H1 (cell line): ENCODE results near the gene RAD51B. TPM values are rescaled to one million over a fixed set of nuclear protein-coding genes. Genes with fewer than 3 reads are reported as not detected.

Experiments used
- CTCF ChIA-PET: fragments of 300-600 bp; sonication (Branson Sonifier 250); formaldehyde crosslinking; loops from one replicate; lab custom pipeline; 2021; ENCODE audit not compliant: partially characterized antibody; lab: Charles Lee
- POLR2A ChIA-PET: fragments of 300-600 bp; sonication (Branson Sonifier 250); formaldehyde crosslinking; loops from one replicate; lab custom pipeline; 2021; ENCODE audit warnings: inconsistent platforms; ENCODE audit not compliant: partially characterized antibody; lab: Charles Lee
- DNase-seq, 2 experiments: peaks; one replicate each; pipeline versions ENCODE4 v3.0.0 to v3.0.0-alpha.2; 2010 to 2022; ENCODE audit warnings: low spot score in 2 of 2, low read depth in 1 of 2, mixed read lengths in 1 of 2
- FAIRE-seq: peaks from 2 replicates; lab custom pipeline; 2011; peaks lifted over from hg19 to GRCh38; lab: Jason Lieb, UNC
- H2AFZ ChIP-seq: 2 replicates; pipeline ENCODE4 v1.8.1; 2012; ENCODE audit warnings: low read length, inconsistent platforms
- H2AK5ac ChIP-seq: 2 replicates; pipeline ENCODE4 v1.6.1; 2013; ENCODE audit warnings: low read depth, low read length
- H2BK120ac ChIP-seq: replicated peaks from 2 replicates; pipeline ENCODE3; 2013; ENCODE audit warnings: low read depth, low read length, inconsistent platforms
- H2BK12ac ChIP-seq: 2 replicates; pipeline ENCODE4 v1.6.1; 2013; ENCODE audit warnings: low read depth, low read length
- H2BK15ac ChIP-seq: 2 replicates; pipeline ENCODE4 v1.6.1; 2013; ENCODE audit warnings: low read length
- H2BK20ac ChIP-seq: 2 replicates; pipeline ENCODE4 v1.6.1; 2013; ENCODE audit warnings: low read length
- H2BK5ac ChIP-seq: 2 replicates; pipeline ENCODE4 v1.6.1; 2013; ENCODE audit warnings: low read depth, low read length
- H3K14ac ChIP-seq: 2 replicates; pipeline ENCODE4 v1.6.1; 2013; ENCODE audit warnings: inconsistent platforms; ENCODE audit not compliant: insufficient read length
- H3K18ac ChIP-seq: 2 replicates; pipeline ENCODE4 v1.6.1; 2013; ENCODE audit warnings: low read length; ENCODE audit errors: extremely low read depth
- H3K23ac ChIP-seq: 2 replicates; pipeline ENCODE4 v1.6.1; 2013; ENCODE audit warnings: inconsistent platforms; ENCODE audit not compliant: insufficient read length
- H3K23me2 ChIP-seq: 2 replicates; pipeline ENCODE4 v1.6.1; 2013; ENCODE audit warnings: low read depth, low read length
- H3K27ac ChIP-seq: 2 replicates; pipeline ENCODE4 v1.6.1; 2011; ENCODE audit warnings: low read depth, low read length, inconsistent platforms
- H3K27me3 ChIP-seq, 4 experiments: replicated peaks in 1 of 4; 1 replicate in 1 of 4; 2 replicates in 3 of 4; pipeline versions ENCODE4 v1.6.1 to v1.8.1; 2011 to 2013; ENCODE audit warnings: low read length in 3 of 4, mild to moderate bottlenecking in 3 of 4, inconsistent platforms in 2 of 4, mixed read lengths in 2 of 4, moderate library complexity in 1 of 4; ENCODE audit not compliant: control insufficient read depth in 3 of 4, insufficient read depth in 3 of 4; ENCODE audit errors: extremely low read depth in 1 of 4
- H3K36me3 ChIP-seq, 4 experiments: 2 replicates each; pipeline versions ENCODE4 v1.6.1 to v1.8.1; 2011 to 2013; ENCODE audit warnings: mild to moderate bottlenecking in 4 of 4, low read length in 3 of 4, moderate library complexity in 2 of 4, control low read depth in 1 of 4, inconsistent platforms in 1 of 4; ENCODE audit not compliant: insufficient read depth in 4 of 4, control insufficient read depth in 2 of 4
- H3K4ac ChIP-seq: replicated peaks from 2 replicates; pipeline ENCODE3; 2013; ENCODE audit warnings: low read length, low read depth, mixed read lengths, inconsistent platforms; ENCODE audit not compliant: insufficient read length
- H3K4me1 ChIP-seq, 4 experiments: replicated peaks in 1 of 4; 1 replicate in 1 of 4; 2 replicates in 3 of 4; pipeline versions ENCODE4 v1.6.1 to v1.8.1; 2011 to 2013; ENCODE audit warnings: low read length in 3 of 4, inconsistent platforms in 2 of 4, mixed read lengths in 1 of 4; ENCODE audit not compliant: insufficient read depth in 4 of 4, control insufficient read depth in 3 of 4
- H3K4me2 ChIP-seq, 2 experiments: 2 replicates each; pipeline versions ENCODE4 v1.6.1 to v1.8.1; 2011 to 2013; ENCODE audit warnings: low read depth in 2 of 2, low read length in 2 of 2, control low read depth in 1 of 2, inconsistent platforms in 1 of 2, mild to moderate bottlenecking in 1 of 2; ENCODE audit not compliant: insufficient read depth in 1 of 2
- H3K4me3 ChIP-seq, 4 experiments: fragments of 200-600, 300-600 bp in 1 of 4; sonication (generic), shearing (Covaris generic), sonication (Bioruptor Twin) in 1 of 4; 2 replicates each; pipeline versions ENCODE4 v1.5.1 to v1.8.1; 2011 to 2016; ENCODE audit warnings: low read length in 4 of 4, low read depth in 3 of 4, control low read depth in 2 of 4, inconsistent platforms in 2 of 4, mild to moderate bottlenecking in 2 of 4, mixed read lengths in 1 of 4, moderate library complexity in 1 of 4; ENCODE audit not compliant: insufficient read depth in 2 of 4; ENCODE audit errors: extremely low read depth in 1 of 4
- H3K56ac ChIP-seq: replicated peaks from 2 replicates; pipeline ENCODE3; 2013; ENCODE audit warnings: low read depth, mild to moderate bottlenecking, mixed read lengths, low read length, inconsistent platforms; ENCODE audit not compliant: insufficient read length
- H3K79me1 ChIP-seq: 2 replicates; pipeline ENCODE4 v1.6.1; 2013; ENCODE audit warnings: low read depth, low read length, control low read depth
- H3K79me2 ChIP-seq, 2 experiments: 2 replicates each; pipeline versions ENCODE4 v1.6.1 to v1.8.1; 2012 to 2013; ENCODE audit warnings: low read length in 2 of 2, mild to moderate bottlenecking in 2 of 2, inconsistent platforms in 1 of 2; ENCODE audit not compliant: insufficient read depth in 2 of 2, control insufficient read depth in 1 of 2
- H3K9ac ChIP-seq, 4 experiments: replicated peaks in 1 of 4; 1 replicate in 1 of 4; 2 replicates in 3 of 4; pipeline versions ENCODE4 v1.6.1 to v1.8.1; 2011 to 2013; ENCODE audit warnings: low read depth in 3 of 4, low read length in 3 of 4, control low read depth in 2 of 4, mild to moderate bottlenecking in 2 of 4, moderate library complexity in 2 of 4, inconsistent platforms in 1 of 4; ENCODE audit errors: extremely low read depth in 1 of 4
- H3K9me3 ChIP-seq, 2 experiments: 2 replicates each; pipeline versions ENCODE4 v1.6.1 to v1.8.1; 2012 to 2013; ENCODE audit warnings: mild to moderate bottlenecking in 2 of 2, moderate library complexity in 2 of 2, control low read depth in 1 of 2, inconsistent platforms in 1 of 2, low read depth in 1 of 2, low read length in 1 of 2, mixed read lengths in 1 of 2; ENCODE audit not compliant: insufficient read depth in 2 of 2
- H4K20me1 ChIP-seq, 2 experiments: replicated peaks in 1 of 2; 2 replicates each; pipeline versions ENCODE3 to v1.8.1; 2011 to 2013; ENCODE audit warnings: inconsistent platforms in 2 of 2, low read length in 2 of 2, mild to moderate bottlenecking in 1 of 2; ENCODE audit not compliant: insufficient read depth in 2 of 2, control insufficient read depth in 1 of 2
- H4K5ac ChIP-seq: 2 replicates; pipeline ENCODE4 v1.6.1; 2013; ENCODE audit warnings: low read length, low read depth, mixed read lengths, inconsistent platforms; ENCODE audit not compliant: insufficient read length
- H4K8ac ChIP-seq: 2 replicates; pipeline ENCODE4 v1.8.0; 2013; ENCODE audit warnings: mild to moderate bottlenecking, moderate library complexity, low read length, inconsistent platforms; ENCODE audit not compliant: insufficient read depth; ENCODE audit errors: extremely low read depth
- H4K91ac ChIP-seq: replicated peaks from 2 replicates; pipeline ENCODE3; 2013; ENCODE audit warnings: low read length, mixed read lengths, inconsistent platforms; ENCODE audit not compliant: insufficient read length
- CTBP2 ChIP-seq: IDR thresholded peaks from 2 replicates; pipeline ENCODE4 v1.7.0; 2011; ENCODE audit warnings: borderline replicate concordance, mild to moderate bottlenecking, moderate library complexity, mixed read lengths, low read length; ENCODE audit not compliant: insufficient read depth, insufficient read length
- EP300 ChIP-seq, 2 experiments: IDR thresholded peaks; 1 replicate in 1 of 2; 2 replicates in 1 of 2; pipeline ENCODE4 v1.6.1; 2011 to 2012; ENCODE audit warnings: low read depth in 2 of 2, low read length in 2 of 2, mild to moderate bottlenecking in 2 of 2, borderline replicate concordance in 1 of 2, inconsistent platforms in 1 of 2, moderate library complexity in 1 of 2
- TAF7 ChIP-seq: optimal IDR thresholded peaks from 2 replicates; pipeline ENCODE3; 2011; ENCODE audit warnings: low read depth, mild to moderate bottlenecking, inconsistent platforms, low read length, moderate library complexity, borderline replicate concordance
- WGBS, 2 experiments: shearing (Covaris generic) in 1 of 2; methylation state at CpG; one replicate each; pipeline versions ENCODE4 v1.1.6 to v1.1.7; 2013 to 2015; ENCODE audit warnings: low lambda C conversion rate in 2 of 2, mixed read lengths in 2 of 2, inconsistent platforms in 1 of 2, low coverage in 1 of 2, missing lambda C conversion rate in 1 of 2; ENCODE audit not compliant: insufficient replicate concordance in 2 of 2, insufficient coverage in 1 of 2, insufficient read length in 1 of 2; ENCODE audit errors: extremely low coverage in 1 of 2, missing lambda C conversion rate in 1 of 2; 5-methylcytosine and 5-hydroxymethylcytosine counted together
- polyA plus RNA-seq, 7 experiments: library from polyadenylated mRNA; depleted of rRNA in 3 of 7; stranded (reverse) in 5 of 7; unstranded in 2 of 7; fragments of >200 nt in 5 of 7; fragments of 200-250 nt in 2 of 7; gene quantifications; 1 replicate in 5 of 7; 2 replicates in 1 of 7; 4 replicates in 1 of 7; pipeline versions ENCODE4 v1.2.1 to v1.2.3, GENCODE V29; 2011 to 2013; ENCODE audit warnings: missing spikeins in 2 of 7, mixed read lengths in 2 of 7
- total RNA-seq: library from RNA; stranded (reverse); fragmentation: NEBNext Ultra II Directional; extraction: Animal tissue kit (Norgen Biotek cat#: 25700); gene quantifications from 2 replicates; pipeline ENCODE4 v1.2.1, GENCODE V29; 2021

The RAD51B gene
- total and polyA plus RNA-seq, 2 of the 8 experiments (the other 6 are each of a cell fraction or from before 2014, with no cell fraction given), result 3.9 to 14.9 TPM

GRCh38 chr14:68034896-68035295, 215.3 kb downstream of the RAD51B start:
- Histone ChIP-seq H3K79me2 (no peaks in the 10 kb centered on the region), H3K9ac (no peak overlapping the region), H3K9me3 (peaks cover 6 to 7% of the 10 kb centered on the region in 2 experiments; a peak in 1 of 4 replicates), H3K56ac (no peak overlapping the region), H3K36me3 (no peaks in the 10 kb centered on the region), H2BK5ac (no peak overlapping the region), H3K18ac (no peak overlapping the region), H2BK120ac (no peak overlapping the region), H2BK12ac (no peak overlapping the region), H3K14ac (no peak overlapping the region), H2AFZ (no peak overlapping the region), H3K4ac (no peak overlapping the region), H4K5ac (no peak overlapping the region), H3K79me1 (no peaks in the 10 kb centered on the region), H4K91ac (no peak overlapping the region), H2BK20ac (no peak overlapping the region), H3K23ac (no peak overlapping the region), H3K4me3 (no peak overlapping the region), H4K20me1 (no peaks in the 10 kb centered on the region), H2BK15ac (no peak overlapping the region), H3K27ac (no peak overlapping the region), H3K4me2 (no peak overlapping the region), H3K27me3 (no peaks in the 10 kb centered on the region), H3K4me1 (peaks cover 0 to 6% (median under 1%) of the 10 kb centered on the region in 4 experiments; a peak in 2 of 7 replicates), H3K23me2 (no peaks in the 10 kb centered on the region), H2AK5ac (no peak overlapping the region), H4K8ac (no peak overlapping the region)
- DNase-seq (no peak), FAIRE-seq (no peak)
- ChIA-PET POLR2A (no interaction called here), CTCF (no interaction called here)
- no peak for TF ChIP-seq EP300 (IDR thresholded peaks at IDR 0.05; ENCODE audit: borderline replicate concordance in 1 of 2, low read depth in 2 of 2, low read length in 2 of 2)
- no peak for TF ChIP-seq TAF7
- TF ChIP-seq CTBP2, result no peak
- 90% methylated on average over 2 of the region's 2 CpGs; no CpG with 5 or more reads in 1 of the 2 experiments for WGBS, 2 experiments
